Esophagus muscularis mucosa (tissue), 4 donors: ENCODE measurements around the gene SNX8.

Source experiments
- EP300 ChIP-seq: sonication (generic); formaldehyde crosslinking; IDR thresholded peaks from one replicate; pipeline ENCODE4 v1.6.1; 2017; ENCODE audit warnings: antibody characterized with exemption
- POLR2A ChIP-seq: fragments of 450-650 bp; IDR thresholded peaks from one replicate; pipeline ENCODE4 v1.6.1; 2017; ENCODE audit warnings: antibody characterized with exemption, moderate library complexity, mild to moderate bottlenecking, low read depth
- POLR2AphosphoS5 ChIP-seq, 2 donors: sonication (generic); formaldehyde crosslinking; IDR thresholded peaks; one replicate each; pipeline ENCODE4 v1.6.1; 2017; ENCODE audit warnings: antibody characterized with exemption in 2 of 2
- TF ChIP-seq, protein P1 (sequence below), 3 experiments: fragments of 200-600 bp in 2 of 3; fragments of 450-650 bp in 1 of 3; sonication (generic) in 2 of 3; IDR thresholded peaks; one replicate each; pipeline ENCODE4 v1.5.1; 2017 to 2019; ENCODE audit warnings: antibody characterized with exemption in 3 of 3, mild to moderate bottlenecking in 2 of 3, moderate library complexity in 1 of 3

GRCh38 chr7:2203766-2204300 lies 110.4 kb downstream of the SNX8 start:
- TF ChIP-seq, protein P1, sequence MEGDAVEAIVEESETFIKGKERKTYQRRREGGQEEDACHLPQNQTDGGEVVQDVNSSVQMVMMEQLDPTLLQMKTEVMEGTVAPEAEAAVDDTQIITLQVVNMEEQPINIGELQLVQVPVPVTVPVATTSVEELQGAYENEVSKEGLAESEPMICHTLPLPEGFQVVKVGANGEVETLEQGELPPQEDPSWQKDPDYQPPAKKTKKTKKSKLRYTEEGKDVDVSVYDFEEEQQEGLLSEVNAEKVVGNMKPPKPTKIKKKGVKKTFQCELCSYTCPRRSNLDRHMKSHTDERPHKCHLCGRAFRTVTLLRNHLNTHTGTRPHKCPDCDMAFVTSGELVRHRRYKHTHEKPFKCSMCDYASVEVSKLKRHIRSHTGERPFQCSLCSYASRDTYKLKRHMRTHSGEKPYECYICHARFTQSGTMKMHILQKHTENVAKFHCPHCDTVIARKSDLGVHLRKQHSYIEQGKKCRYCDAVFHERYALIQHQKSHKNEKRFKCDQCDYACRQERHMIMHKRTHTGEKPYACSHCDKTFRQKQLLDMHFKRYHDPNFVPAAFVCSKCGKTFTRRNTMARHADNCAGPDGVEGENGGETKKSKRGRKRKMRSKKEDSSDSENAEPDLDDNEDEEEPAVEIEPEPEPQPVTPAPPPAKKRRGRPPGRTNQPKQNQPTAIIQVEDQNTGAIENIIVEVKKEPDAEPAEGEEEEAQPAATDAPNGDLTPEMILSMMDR (IDR thresholded peaks at IDR 0.05), result no peak
- no peak for TF ChIP-seq POLR2AphosphoS5 (IDR thresholded peaks at IDR 0.05)
- TF ChIP-seq POLR2A, result no peak
- no peak for TF ChIP-seq EP300
